HepG2 (cell line): Measurements from ENCODE around the gene PHF14. TPM values are rescaled to one million over a fixed set of nuclear protein-coding genes. Genes with fewer than 3 reads are reported as not detected.

Source experiments
- CBX1 ChIP-seq: IDR thresholded peaks from one replicate; pipeline ENCODE4 v1.6.1; 2016; ENCODE audit warnings: antibody characterized with exemption, low read depth
- CSRNP1 ChIP-seq: sonication (generic); formaldehyde crosslinking; IDR thresholded peaks from 2 replicates; pipeline ENCODE4 v1.8.1; 2023; ENCODE audit warnings: mild to moderate bottlenecking, missing genetic modification reagents
- FOXO1 ChIP-seq: sonication (generic); formaldehyde crosslinking; IDR thresholded peaks from 2 replicates; pipeline ENCODE4 v1.4.0; 2020; ENCODE audit warnings: missing genetic modification reagents
- GATAD1 ChIP-seq: IDR thresholded peaks from 2 replicates; pipeline ENCODE4 v1.6.1; 2016; ENCODE audit warnings: missing genetic modification reagents, missing compliant biosample characterization
- GLMP ChIP-seq: sonication (generic); formaldehyde crosslinking; IDR thresholded peaks from 2 replicates; pipeline ENCODE4 v1.9.0; 2021; ENCODE audit warnings: missing genetic modification reagents, mild to moderate bottlenecking, borderline replicate concordance
- HNRNPL ChIP-seq: fragments of 200-400 bp; formaldehyde crosslinking; IDR thresholded peaks from 2 replicates; pipeline ENCODE4 v1.6.1; 2017; ENCODE audit warnings: mild to moderate bottlenecking, low read depth, low read length
- JUN ChIP-seq: sonication (generic); formaldehyde crosslinking; IDR thresholded peaks from 2 replicates; pipeline ENCODE4 v1.4.0; 2020; ENCODE audit warnings: mild to moderate bottlenecking, missing genetic modification reagents
- RFXANK ChIP-seq: IDR thresholded peaks from 2 replicates; pipeline ENCODE4 v1.6.1; 2016
- SMARCC2 ChIP-seq: fragments of 450-650 bp; IDR thresholded peaks from 2 replicates; pipeline ENCODE4 v1.6.1; 2017; ENCODE audit warnings: antibody characterized with exemption, mild to moderate bottlenecking
- TFE3 ChIP-seq: IDR thresholded peaks from 2 replicates; pipeline ENCODE4 v1.6.1; 2016
- THAP11 ChIP-seq: IDR thresholded peaks from 2 replicates; pipeline ENCODE4 v1.6.1; 2016; ENCODE audit warnings: missing biosample characterization, missing genetic modification reagents
- TRAFD1 ChIP-seq: sonication (generic); formaldehyde crosslinking; IDR thresholded peaks from 2 replicates; pipeline ENCODE4 v1.5.1; 2020; ENCODE audit warnings: missing genetic modification reagents, mild to moderate bottlenecking, borderline replicate concordance
- ZFY ChIP-seq: sonication (generic); formaldehyde crosslinking; IDR thresholded peaks from 2 replicates; pipeline ENCODE4 v1.4.0; 2020; ENCODE audit warnings: missing genetic modification reagents
- ZNF101 ChIP-seq: sonication (generic); formaldehyde crosslinking; IDR thresholded peaks from 2 replicates; pipeline ENCODE4 v1.4.0; 2020; ENCODE audit warnings: mild to moderate bottlenecking, low read depth, missing genetic modification reagents, borderline replicate concordance
- ZNF225 ChIP-seq: sonication (generic); formaldehyde crosslinking; IDR thresholded peaks from 2 replicates; pipeline ENCODE4 v1.4.0; 2020; ENCODE audit warnings: mild to moderate bottlenecking, missing genetic modification reagents
- ZNF280B ChIP-seq: sonication (generic); formaldehyde crosslinking; IDR thresholded peaks from 2 replicates; pipeline ENCODE4 v1.5.0; 2020; ENCODE audit warnings: missing genetic modification reagents, mild to moderate bottlenecking, borderline replicate concordance
- ZNF292 ChIP-seq: sonication (generic); formaldehyde crosslinking; IDR thresholded peaks from 2 replicates; pipeline ENCODE4 v1.8.1; 2022; ENCODE audit warnings: mild to moderate bottlenecking, low read depth, missing genetic modification reagents, borderline replicate concordance
- ZNF326 ChIP-seq: sonication (generic); formaldehyde crosslinking; IDR thresholded peaks from 2 replicates; pipeline ENCODE4 v1.4.0; 2020; ENCODE audit warnings: missing genetic modification reagents, borderline replicate concordance
- ZNF484 ChIP-seq: sonication (generic); formaldehyde crosslinking; IDR thresholded peaks from 2 replicates; pipeline ENCODE4 v1.5.1; 2020; ENCODE audit warnings: mild to moderate bottlenecking, low read depth, missing genetic modification reagents, borderline replicate concordance
- ZNF7 ChIP-seq: IDR thresholded peaks from 2 replicates; pipeline ENCODE4 v1.6.1; 2016; ENCODE audit warnings: missing biosample characterization, missing genetic modification reagents
- polyA plus RNA-seq, 8 experiments: library from polyadenylated mRNA; depleted of rRNA in 3 of 8; stranded (reverse) in 7 of 8; unstranded in 1 of 8; fragments of >200 nt; fragmentation: Illumina TruSeq in 4 of 8; extraction: Trizol in 4 of 8; gene quantifications; 2 replicates each; pipeline versions ENCODE4 v1.2.1 to v1.2.3, GENCODE V29; 2011 to 2016; ENCODE audit warnings: low read depth in 4 of 8, missing spikeins in 1 of 8, mixed read lengths in 1 of 8; ENCODE audit not compliant: insufficient read depth in 1 of 8
- total RNA-seq, 5 experiments: library from RNA; depleted of rRNA; stranded (reverse); fragments of >200 nt; fragmentation: Illumina TruSeq; extraction: Trizol; gene quantifications; 2 replicates each; pipeline ENCODE4 v1.2.3, GENCODE V29; 2016; ENCODE audit warnings: low read depth in 1 of 5

PHF14 gene
- total and polyA plus RNA-seq, 2 of the 13 experiments (the other 11 are each of a cell fraction or from before 2014, with no cell fraction given): 18.9 to 68.7 TPM

- TF ChIP-seq ZNF225 (no peak), ZNF7 (CRISPR knock-in tag) (no peak; the same call in 1 of the 2 replicates), FOXO1 (no peak; the same call in 1 of the 2 replicates), TFE3 (CRISPR knock-in tag) (no peak; the same call in 1 of the 2 replicates), CSRNP1 (no peak), ZNF326 (CRISPR knock-in tag) (no peak), ZNF101 (CRISPR knock-in tag) (no peak), SMARCC2 (no peak), GATAD1 (peak; percentile 43), THAP11 (peak; percentile 51; the same call in 1 of the 2 replicates), JUN (no peak), TRAFD1 (CRISPR knock-in tag) (no peak), CBX1 (no peak), ZFY (CRISPR knock-in tag) (peak; percentile 71), RFXANK (CRISPR knock-in tag) (no peak), ZNF292 (no peak), ZNF280B (no peak), ZNF484 (CRISPR knock-in tag) (no peak), GLMP (no peak), HNRNPL (no peak)
These were observed at the start of gene PHF14 (continued) for GRCh38 chr7:10973061-10973941.
